OCI-LY7 (cell line): ENCODE data around the gene GNS.

Source experiments
- EZH2phosphoT487 ChIP-seq: fragments of 200-600 bp; sonication (generic); IDR thresholded peaks from 2 replicates; pipeline ENCODE4 v1.6.1; 2018; ENCODE audit warnings: low read depth, borderline replicate concordance, mild to moderate bottlenecking, mixed run types, antibody characterized with exemption, low read length, moderate library complexity, mixed read lengths
- TF ChIP-seq, protein P1 (sequence below): fragments of 200-600 bp; sonication (generic); conservative IDR thresholded peaks from 2 replicates; pipeline ENCODE4 v1.5.1; 2014; ENCODE audit warnings: mild to moderate bottlenecking, antibody characterized with exemption, low read length, moderate library complexity, mixed read lengths

DNA sequence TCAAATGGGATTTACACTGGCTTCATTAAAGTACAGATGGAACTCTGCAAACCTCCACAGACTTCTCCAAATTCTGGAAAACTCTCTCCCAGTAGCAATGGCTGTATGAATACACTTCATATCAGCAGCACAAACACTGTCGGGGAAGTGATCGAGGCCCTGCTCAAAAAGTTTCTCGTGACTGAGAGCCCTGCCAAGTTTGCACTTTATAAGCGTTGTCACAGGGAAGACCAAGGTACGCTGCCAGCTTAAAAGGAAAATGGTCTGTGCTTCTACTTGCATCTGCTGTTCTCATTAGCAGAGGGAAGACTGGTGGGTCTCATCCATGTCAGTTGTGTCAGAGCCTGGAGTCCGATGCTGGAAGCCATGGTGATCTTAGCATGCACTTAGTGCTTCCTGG is 71.0 kb downstream of the GNS start:
- TF ChIP-seq, protein P1, sequence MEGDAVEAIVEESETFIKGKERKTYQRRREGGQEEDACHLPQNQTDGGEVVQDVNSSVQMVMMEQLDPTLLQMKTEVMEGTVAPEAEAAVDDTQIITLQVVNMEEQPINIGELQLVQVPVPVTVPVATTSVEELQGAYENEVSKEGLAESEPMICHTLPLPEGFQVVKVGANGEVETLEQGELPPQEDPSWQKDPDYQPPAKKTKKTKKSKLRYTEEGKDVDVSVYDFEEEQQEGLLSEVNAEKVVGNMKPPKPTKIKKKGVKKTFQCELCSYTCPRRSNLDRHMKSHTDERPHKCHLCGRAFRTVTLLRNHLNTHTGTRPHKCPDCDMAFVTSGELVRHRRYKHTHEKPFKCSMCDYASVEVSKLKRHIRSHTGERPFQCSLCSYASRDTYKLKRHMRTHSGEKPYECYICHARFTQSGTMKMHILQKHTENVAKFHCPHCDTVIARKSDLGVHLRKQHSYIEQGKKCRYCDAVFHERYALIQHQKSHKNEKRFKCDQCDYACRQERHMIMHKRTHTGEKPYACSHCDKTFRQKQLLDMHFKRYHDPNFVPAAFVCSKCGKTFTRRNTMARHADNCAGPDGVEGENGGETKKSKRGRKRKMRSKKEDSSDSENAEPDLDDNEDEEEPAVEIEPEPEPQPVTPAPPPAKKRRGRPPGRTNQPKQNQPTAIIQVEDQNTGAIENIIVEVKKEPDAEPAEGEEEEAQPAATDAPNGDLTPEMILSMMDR, result no peak
- TF ChIP-seq EZH2phosphoT487, result no peak
